ENCODE data around the gene LYRM9. TPM values are rescaled to one million over a fixed set of nuclear protein-coding genes. Genes with fewer than 3 reads are reported as not detected.
"Not testable (repeated sequence)": the region's sequence is repeated elsewhere in the genome, so short reads cannot be mapped to it uniquely, and the experiment has no call there.

The LYRM9 gene
- total RNA-seq, 1 donor from 2014 or later = 1.3 TPM

DNA sequence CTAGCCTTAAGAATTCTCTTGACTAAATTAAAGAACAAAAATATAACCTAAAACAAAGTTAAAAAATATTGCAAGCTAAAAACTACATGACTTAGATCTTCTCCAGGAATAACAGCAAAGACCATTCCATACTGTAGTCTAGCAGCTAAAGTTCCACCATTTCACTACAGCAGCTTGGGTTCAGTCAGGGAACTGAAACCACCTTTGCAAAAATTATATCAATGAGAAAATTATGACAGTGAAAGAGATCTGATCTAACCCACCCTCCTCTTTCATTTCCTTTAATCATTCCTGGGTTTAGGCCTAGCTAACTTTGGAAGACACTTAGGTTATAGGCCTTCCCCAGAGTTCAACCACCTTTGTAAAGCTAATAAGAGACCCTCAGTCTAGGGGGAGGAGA is 56.5 kb downstream of the LYRM9 start:
- peaks cover 12% of the 10 kb centered on the region for H3K27me3 ChIP-seq (ENCODE audit: control insufficient read depth, insufficient read depth, low read length)
- no peak overlapping the region for H3K4me3 ChIP-seq (ENCODE audit: low read depth, low read length)
- no peak for DNase-seq (ENCODE audit: low read depth)
- TF ChIP-seq CTCF (IDR thresholded peaks at IDR 0.05; ENCODE audit: insufficient read depth, low read length, severe bottlenecking) = no peak
- no peak for FAIRE-seq
- no peaks in the 10 kb centered on the region for H3K36me3 ChIP-seq (ENCODE audit: control insufficient read depth, insufficient read depth, low read length)

GRCh38 chr17:27834571-27834970 is 58.6 kb downstream of the LYRM9 start:
- TF ChIP-seq CTCF (IDR thresholded peaks at IDR 0.05; ENCODE audit: insufficient read depth, low read length, severe bottlenecking) = no peak
- FAIRE-seq (no peak), DNase-seq (ENCODE audit: low read depth) (peak; percentile 50)
- H3K36me3 ChIP-seq (ENCODE audit: control insufficient read depth, insufficient read depth, low read length) = no peaks in the 10 kb centered on the region
- no peak overlapping the region for H3K4me3 ChIP-seq (ENCODE audit: low read depth, low read length)
- peaks cover 13% of the 10 kb centered on the region for H3K27me3 ChIP-seq (ENCODE audit: control insufficient read depth, insufficient read depth, low read length)

GRCh38 chr17:27832831-27833230 is 60.3 kb downstream of the LYRM9 start:
- no peak overlapping the region for H3K4me3 ChIP-seq (ENCODE audit: low read depth, low read length)
- DNase-seq (ENCODE audit: low read depth) (no peak), FAIRE-seq (no peak)
- TF ChIP-seq CTCF (IDR thresholded peaks at IDR 0.05; ENCODE audit: insufficient read depth, low read length, severe bottlenecking) = no peak
- no peaks in the 10 kb centered on the region for H3K36me3 ChIP-seq (ENCODE audit: control insufficient read depth, insufficient read depth, low read length)
- H3K27me3 ChIP-seq (ENCODE audit: control insufficient read depth, insufficient read depth, low read length) = peaks cover 13% of the 10 kb centered on the region

DNA sequence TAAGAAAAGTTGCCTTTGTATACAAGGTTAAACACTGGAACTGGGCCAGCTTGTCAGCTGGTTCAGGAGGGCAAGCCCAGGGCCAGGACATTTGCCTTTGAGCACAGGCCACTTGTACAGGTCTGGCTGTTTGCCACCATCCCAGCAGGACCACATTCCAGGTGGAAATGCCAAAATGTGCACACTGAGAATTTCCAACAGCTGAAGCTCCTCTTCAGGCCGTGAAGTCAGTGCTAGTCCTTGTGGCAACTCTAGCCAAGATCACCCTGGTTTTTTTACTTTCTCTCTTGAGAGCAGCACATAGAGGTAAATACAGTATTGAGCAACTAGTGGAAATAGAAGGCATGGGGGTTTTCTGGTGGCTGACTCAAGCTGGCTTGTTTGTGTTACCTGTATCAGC is 63.3 kb downstream of the LYRM9 start:
- DNase-seq (ENCODE audit: low read depth) = peak; percentile 23
- FAIRE-seq = peak; percentile 99
- H3K36me3 ChIP-seq (ENCODE audit: control insufficient read depth, insufficient read depth, low read length); H3K4me3 ChIP-seq (ENCODE audit: low read depth, low read length); H3K27me3 ChIP-seq (ENCODE audit: control insufficient read depth, insufficient read depth, low read length): not testable (repeated sequence)

DNA sequence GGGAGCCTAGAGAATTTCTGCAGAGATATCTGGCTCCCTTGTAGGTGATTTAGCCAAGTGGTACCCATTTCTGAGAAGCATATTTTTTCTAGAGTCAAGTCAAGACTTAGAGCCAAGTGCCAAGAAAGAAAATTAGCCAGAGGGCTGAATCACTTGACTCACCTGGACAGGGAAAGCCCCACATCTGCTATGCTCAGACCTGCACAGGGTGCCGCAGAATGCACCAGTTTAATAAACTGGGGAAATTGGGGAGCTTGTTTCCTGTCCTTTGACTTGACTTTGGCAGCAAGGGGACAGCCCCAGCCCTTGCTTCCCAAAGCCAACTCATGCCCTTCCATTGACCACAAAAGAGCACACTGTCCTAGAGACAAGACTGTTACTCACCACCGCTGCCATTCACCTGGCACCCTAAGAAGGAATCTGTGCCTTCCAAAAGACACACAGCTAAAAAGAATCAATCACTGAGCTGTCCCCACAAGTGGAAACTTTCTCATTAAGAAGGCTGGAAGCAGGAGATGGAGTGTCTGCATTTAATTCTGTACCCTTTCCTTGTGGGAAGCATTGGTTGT is 63.9 kb downstream of the LYRM9 start:
- not testable (repeated sequence) for H3K36me3 ChIP-seq (ENCODE audit: control insufficient read depth, insufficient read depth, low read length); H3K4me3 ChIP-seq (ENCODE audit: low read depth, low read length); H3K27me3 ChIP-seq (ENCODE audit: control insufficient read depth, insufficient read depth, low read length); DNase-seq (ENCODE audit: low read depth)
- peak; percentile 98 for FAIRE-seq

Other genes starting within 250 kb of the LYRM9 start
- gene NOS2, start 92.8 kb downstream of the LYRM9 start, total RNA-seq = under 0.01 TPM in 1 of 2 replicates, not detected in the other
- 11.3 and 13.2 TPM in 2 replicates for gene NLK, start 149.3 kb upstream of the LYRM9 start, total RNA-seq